Measurements from ENCODE around the gene NOC4L. TPM values are rescaled to one million over a fixed set of nuclear protein-coding genes. Genes with fewer than 3 reads are reported as not detected.
"Not testable (repeated sequence)": the region's sequence is repeated elsewhere in the genome, so short reads cannot be mapped to it uniquely, and the experiment has no call there.

The NOC4L gene
- polyA plus RNA-seq, 1 experiment, result 8.1 TPM

DNA sequence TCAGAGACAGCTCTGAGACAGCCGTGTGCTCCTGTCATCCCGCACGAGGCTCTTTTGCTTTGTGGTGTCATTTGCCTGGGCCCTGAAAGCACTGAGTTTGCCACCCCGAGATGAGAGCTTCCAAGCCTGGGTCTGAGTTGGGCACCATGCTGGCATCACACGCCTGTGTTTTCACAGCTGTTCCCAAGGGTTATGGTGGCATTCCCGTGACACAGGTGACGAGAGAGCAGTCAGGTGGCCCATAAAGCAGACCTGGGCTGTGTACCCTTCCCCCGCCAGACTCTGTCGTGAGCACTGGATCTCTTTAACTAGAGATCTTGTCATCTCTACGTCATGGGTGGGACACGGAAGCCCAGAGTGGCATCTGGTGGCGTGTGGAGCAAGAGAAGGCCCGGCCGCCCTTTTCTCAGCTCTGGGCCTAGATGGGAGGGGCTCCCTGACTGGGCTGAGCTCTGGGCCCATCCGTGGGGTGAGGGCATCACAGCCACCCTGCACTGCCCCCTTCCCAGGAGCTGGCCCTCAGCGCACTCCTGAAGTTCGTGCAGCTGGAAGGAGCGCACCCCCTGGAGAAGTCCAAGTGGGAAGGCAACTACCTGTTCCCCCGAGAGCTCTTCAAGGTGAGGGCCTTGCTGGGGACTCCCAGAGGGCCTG lies 2.6 kb downstream of the NOC4L start:
- H3K36me3 ChIP-seq (ENCODE audit: control insufficient read depth, insufficient read depth, low read length), result peaks cover 6% of the 10 kb centered on the region
- H3K27me3 ChIP-seq (ENCODE audit: control insufficient read depth, insufficient read depth, low read length), result no peaks in the 10 kb centered on the region
- TF ChIP-seq, protein P1, sequence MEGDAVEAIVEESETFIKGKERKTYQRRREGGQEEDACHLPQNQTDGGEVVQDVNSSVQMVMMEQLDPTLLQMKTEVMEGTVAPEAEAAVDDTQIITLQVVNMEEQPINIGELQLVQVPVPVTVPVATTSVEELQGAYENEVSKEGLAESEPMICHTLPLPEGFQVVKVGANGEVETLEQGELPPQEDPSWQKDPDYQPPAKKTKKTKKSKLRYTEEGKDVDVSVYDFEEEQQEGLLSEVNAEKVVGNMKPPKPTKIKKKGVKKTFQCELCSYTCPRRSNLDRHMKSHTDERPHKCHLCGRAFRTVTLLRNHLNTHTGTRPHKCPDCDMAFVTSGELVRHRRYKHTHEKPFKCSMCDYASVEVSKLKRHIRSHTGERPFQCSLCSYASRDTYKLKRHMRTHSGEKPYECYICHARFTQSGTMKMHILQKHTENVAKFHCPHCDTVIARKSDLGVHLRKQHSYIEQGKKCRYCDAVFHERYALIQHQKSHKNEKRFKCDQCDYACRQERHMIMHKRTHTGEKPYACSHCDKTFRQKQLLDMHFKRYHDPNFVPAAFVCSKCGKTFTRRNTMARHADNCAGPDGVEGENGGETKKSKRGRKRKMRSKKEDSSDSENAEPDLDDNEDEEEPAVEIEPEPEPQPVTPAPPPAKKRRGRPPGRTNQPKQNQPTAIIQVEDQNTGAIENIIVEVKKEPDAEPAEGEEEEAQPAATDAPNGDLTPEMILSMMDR (IDR thresholded peaks at IDR 0.05; ENCODE audit: insufficient read depth, low read depth, low read length), result no peak
- ChIA-PET POLR2A (no interaction called here), CTCF (interaction anchor here (1.1 to 3.2 kb wide), 2 partner anchors 267 to 468 kb away, joined by 3 to 9 read pairs; no protein-coding TSS in a partner anchor)
- H3K4me3 ChIP-seq (ENCODE audit: low read depth, low read length), result no peak overlapping the region
- DNase-seq (ENCODE audit: low read depth), result no peak

DNA sequence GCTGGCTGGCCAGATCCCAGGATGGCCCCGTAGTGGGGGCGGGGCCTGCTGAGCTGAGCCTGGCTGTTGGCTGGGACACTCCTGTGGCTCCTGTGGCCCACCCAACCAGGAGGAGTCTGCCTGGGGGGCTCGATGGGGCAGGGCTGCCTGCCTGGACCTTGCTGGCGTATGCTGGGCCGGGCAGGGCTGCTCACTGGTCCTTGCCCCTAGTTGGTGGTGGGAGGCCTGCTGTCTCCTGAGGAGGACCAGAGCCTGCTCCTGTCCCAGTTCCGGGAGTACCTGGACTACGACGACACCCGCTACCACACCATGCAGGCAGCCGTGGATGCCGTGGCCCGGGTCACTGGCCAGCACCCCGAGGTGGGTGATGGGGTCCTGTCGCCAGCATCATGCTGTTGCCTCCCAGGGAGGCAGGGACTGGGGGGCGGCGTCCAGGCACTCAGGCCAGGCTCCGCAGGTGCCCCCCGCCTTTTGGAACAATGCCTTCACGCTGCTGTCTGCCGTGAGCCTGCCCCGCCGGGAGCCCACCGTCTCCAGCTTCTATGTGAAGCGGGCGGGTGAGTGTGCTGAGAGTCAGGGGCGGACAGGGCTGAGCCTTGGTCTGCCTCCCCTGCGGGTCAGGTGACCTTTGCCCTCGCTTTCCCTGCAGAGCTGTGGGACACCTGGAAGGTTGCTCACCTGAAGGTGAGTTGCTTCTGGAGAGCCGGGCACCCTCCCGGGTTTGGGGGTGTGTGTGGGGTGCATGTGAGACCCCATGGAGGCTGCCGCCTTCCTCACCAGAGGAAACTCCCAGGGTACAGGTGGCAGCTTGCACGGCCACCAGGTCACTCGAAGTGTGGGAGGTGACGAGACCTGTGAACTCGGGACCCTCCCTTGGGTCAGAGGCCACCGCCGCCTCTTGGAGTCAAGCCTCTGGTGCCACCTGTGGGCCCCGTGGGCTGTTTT lies 3.4 kb downstream of the NOC4L start:
- ChIA-PET CTCF (interaction anchor here (1.1 to 3.2 kb wide), 2 partner anchors 267 to 467 kb away, joined by 3 to 9 read pairs; no protein-coding TSS in a partner anchor), POLR2A (no interaction called here)
- TF ChIP-seq, protein P1 (IDR thresholded peaks at IDR 0.05; ENCODE audit: insufficient read depth, low read depth, low read length), result no peak
- no peaks in the 10 kb centered on the region for H3K27me3 ChIP-seq (ENCODE audit: control insufficient read depth, insufficient read depth, low read length)
- DNase-seq (ENCODE audit: low read depth), result no peak
- H3K36me3 ChIP-seq (ENCODE audit: control insufficient read depth, insufficient read depth, low read length), result peaks cover 8% of the 10 kb centered on the region; the same call in 1 of the 2 replicates
- no peak overlapping the region for H3K4me3 ChIP-seq (ENCODE audit: low read depth, low read length)

DNA sequence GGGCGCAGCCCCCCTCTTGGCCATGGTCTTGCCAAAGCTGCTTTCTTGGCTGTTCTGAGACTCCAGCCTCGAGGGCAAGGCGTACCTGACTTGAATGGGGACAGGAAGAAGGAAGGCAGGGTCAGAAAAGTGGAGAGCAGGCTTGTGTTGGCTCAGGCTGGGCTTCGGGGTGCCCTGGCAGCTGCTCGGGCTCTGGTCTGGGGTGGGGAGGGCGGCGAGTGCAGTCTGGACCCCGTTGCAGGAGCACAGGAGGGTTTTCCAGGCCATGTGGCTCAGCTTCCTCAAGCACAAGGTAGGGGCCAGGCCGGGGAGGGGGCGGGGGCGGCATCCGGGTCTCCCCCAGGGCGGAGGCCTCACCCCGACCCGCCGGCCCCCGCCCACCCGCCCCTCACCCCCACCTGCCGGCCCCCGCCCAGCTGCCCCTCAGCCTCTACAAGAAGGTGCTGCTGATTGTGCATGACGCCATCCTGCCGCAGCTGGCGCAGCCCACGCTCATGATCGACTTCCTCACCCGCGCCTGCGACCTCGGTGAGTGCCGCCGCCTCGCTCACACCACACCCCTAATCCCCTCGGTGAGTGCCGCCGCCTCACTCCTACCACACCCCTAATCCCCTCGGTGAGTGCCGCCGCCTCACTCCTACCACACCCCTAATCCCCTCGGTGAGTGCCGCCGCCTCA lies 4.2 kb downstream of the NOC4L start:
- ChIA-PET POLR2A (no interaction called here), CTCF (no interaction called here)
- TF ChIP-seq, protein P1 (IDR thresholded peaks at IDR 0.05; ENCODE audit: insufficient read depth, low read depth, low read length), result no peak
- DNase-seq (ENCODE audit: low read depth), result no peak
- Histone ChIP-seq H3K36me3 (ENCODE audit: control insufficient read depth, insufficient read depth, low read length) (peaks cover 8% of the 10 kb centered on the region; the same call in 1 of the 2 replicates), H3K27me3 (ENCODE audit: control insufficient read depth, insufficient read depth, low read length) (no peaks in the 10 kb centered on the region), H3K4me3 (ENCODE audit: low read depth, low read length) (no peak overlapping the region)

DNA sequence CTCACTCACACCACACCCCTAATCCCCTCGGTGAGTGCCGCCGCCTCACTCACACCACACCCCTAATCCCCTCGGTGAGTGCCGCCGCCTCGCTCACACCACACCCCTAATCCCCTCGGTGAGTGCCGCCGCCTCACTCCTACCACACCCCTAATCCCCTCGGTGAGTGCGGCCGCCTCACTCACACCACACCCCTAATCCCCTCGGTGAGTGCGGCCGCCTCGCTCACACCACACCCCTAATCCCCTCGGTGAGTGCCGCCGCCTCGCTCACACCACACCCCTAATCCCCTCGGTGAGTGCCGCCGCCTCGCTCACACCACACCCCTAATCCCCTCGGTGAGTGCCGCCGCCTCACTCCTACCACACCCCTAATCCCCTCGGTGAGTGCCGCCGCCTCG lies 5.3 kb downstream of the NOC4L start:
- DNase-seq (ENCODE audit: low read depth); POLR2A ChIA-PET; H3K4me3 ChIP-seq (ENCODE audit: low read depth, low read length); H3K27me3 ChIP-seq (ENCODE audit: control insufficient read depth, insufficient read depth, low read length); H3K36me3 ChIP-seq (ENCODE audit: control insufficient read depth, insufficient read depth, low read length); CTCF ChIA-PET: not testable (repeated sequence)

DNA sequence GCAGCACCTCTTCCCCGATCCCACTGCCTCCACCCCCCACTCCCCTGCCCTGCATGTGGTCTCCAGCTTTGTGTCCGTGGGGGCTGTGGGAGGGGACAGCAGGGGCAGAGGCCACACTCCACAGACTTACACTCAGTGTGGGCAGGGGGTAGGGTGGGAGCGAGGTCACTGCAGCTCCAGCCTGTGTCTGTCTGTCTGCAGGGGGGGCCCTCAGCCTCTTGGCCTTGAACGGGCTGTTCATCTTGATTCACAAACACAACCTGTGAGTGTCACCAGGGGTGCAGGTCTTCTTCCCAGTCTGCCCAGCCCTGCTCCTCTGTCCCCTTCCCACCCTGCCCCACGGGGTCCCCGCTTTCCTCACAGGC lies 6.5 kb downstream of the NOC4L start:
- Histone ChIP-seq H3K36me3 (ENCODE audit: control insufficient read depth, insufficient read depth, low read length) (peaks cover 8% of the 10 kb centered on the region; the same call in 1 of the 2 replicates), H3K27me3 (ENCODE audit: control insufficient read depth, insufficient read depth, low read length) (no peaks in the 10 kb centered on the region), H3K4me3 (ENCODE audit: low read depth, low read length) (no peak overlapping the region)
- DNase-seq (ENCODE audit: low read depth), result no peak
- POLR2A ChIA-PET, result no interaction called here
- CTCF ChIA-PET, result interaction anchor here (3.8 kb wide), 1 partner anchor 264 kb away, joined by 41 read pairs; no protein-coding TSS in a partner anchor
- TF ChIP-seq, protein P1 (IDR thresholded peaks at IDR 0.05; ENCODE audit: insufficient read depth, low read depth, low read length), result no peak
